ENCODE measurements around the gene RPL23.

The RPL23 gene

GRCh38 chr17:38853292-38854219 is at the start of gene RPL23:
RPL23 (minus strand) TSS chr17:38853721; CDS start chr17:38853710, 11 bp downstream.
- no peaks in the 10 kb centered on the region for H3K9me3 ChIP-seq (ENCODE audit: low read depth, low read length)
- H3K9ac ChIP-seq (ENCODE audit: insufficient read length): peak within 1 kb of the TSS; percentile 99
- peak within 1 kb of the TSS; percentile 98 for H3K27ac ChIP-seq
- H3K4me3 ChIP-seq: peak within 1 kb of the TSS; percentile 91
- TF ChIP-seq EZH2 (IDR thresholded peaks at IDR 0.05): no peak
- TF ChIP-seq FOXP2 (optimal IDR thresholded peaks at IDR 0.05; ENCODE audit: control extremely low read depth, extremely low read length, insufficient read depth): peak; percentile 93
- TF ChIP-seq POLR2AphosphoS5 (IDR thresholded peaks at IDR 0.05; ENCODE audit: borderline replicate concordance, low read depth, low read length): peak; percentile 99
- H3K36me3 ChIP-seq (ENCODE audit: insufficient read depth, low read length): peaks cover 47% of the 10 kb centered on the region
- DNase-seq (ENCODE audit: low read depth, low spot score): peak; percentile 95

- Histone ChIP-seq H3K36me3 (ENCODE audit: insufficient read depth, low read length) (peaks cover 35% of the 10 kb centered on the region), H3K27ac (0 out of 2 replicates have a peak overlapping the region, but pooled peaks have one; percentile 36), H3K9ac (ENCODE audit: insufficient read length) (no peak overlapping the region), H3K9me3 (ENCODE audit: low read depth, low read length) (no peaks in the 10 kb centered on the region), H3K4me3 (no peak overlapping the region)
- DNase-seq (ENCODE audit: low read depth, low spot score): no peak
- TF ChIP-seq FOXP2 (optimal IDR thresholded peaks at IDR 0.05; ENCODE audit: control extremely low read depth, extremely low read length, insufficient read depth) (no peak), POLR2AphosphoS5 (IDR thresholded peaks at IDR 0.05; ENCODE audit: borderline replicate concordance, low read depth, low read length) (no peak), EZH2 (IDR thresholded peaks at IDR 0.05) (no peak)
These were observed 47.6 kb upstream of the RPL23 start for GRCh38 chr17:38900978-38901656.

GRCh38 chr17:38899421-38899820 is 45.9 kb upstream of the RPL23 start:
- Histone ChIP-seq H3K36me3 (ENCODE audit: insufficient read depth, low read length) (peaks cover 32% of the 10 kb centered on the region), H3K4me3 (no peak overlapping the region), H3K9me3 (ENCODE audit: low read depth, low read length) (no peaks in the 10 kb centered on the region), H3K27ac (no peak overlapping the region), H3K9ac (ENCODE audit: insufficient read length) (no peak overlapping the region)
- no peak for DNase-seq (ENCODE audit: low read depth, low spot score)
- TF ChIP-seq POLR2AphosphoS5 (IDR thresholded peaks at IDR 0.05; ENCODE audit: borderline replicate concordance, low read depth, low read length): no peak
- no peak for TF ChIP-seq FOXP2 (optimal IDR thresholded peaks at IDR 0.05; ENCODE audit: control extremely low read depth, extremely low read length, insufficient read depth)
- TF ChIP-seq EZH2 (IDR thresholded peaks at IDR 0.05): no peak

GRCh38 chr17:38898812-38899348 is 45.4 kb upstream of the RPL23 start:
- no peak for DNase-seq (ENCODE audit: low read depth, low spot score)
- H3K9me3 ChIP-seq (ENCODE audit: low read depth, low read length): no peaks in the 10 kb centered on the region
- H3K9ac ChIP-seq (ENCODE audit: insufficient read length): no peak overlapping the region
- no peak overlapping the region for H3K27ac ChIP-seq
- TF ChIP-seq POLR2AphosphoS5 (IDR thresholded peaks at IDR 0.05; ENCODE audit: borderline replicate concordance, low read depth, low read length) (no peak), FOXP2 (optimal IDR thresholded peaks at IDR 0.05; ENCODE audit: control extremely low read depth, extremely low read length, insufficient read depth) (no peak), EZH2 (IDR thresholded peaks at IDR 0.05) (no peak)
- H3K36me3 ChIP-seq (ENCODE audit: insufficient read depth, low read length): peaks cover 34% of the 10 kb centered on the region
- H3K4me3 ChIP-seq: no peak overlapping the region

- H3K36me3 ChIP-seq (ENCODE audit: insufficient read depth, low read length): peaks cover 32% of the 10 kb centered on the region
- no peaks in the 10 kb centered on the region for H3K9me3 ChIP-seq (ENCODE audit: low read depth, low read length)
- H3K27ac ChIP-seq: no peak overlapping the region
- TF ChIP-seq FOXP2 (optimal IDR thresholded peaks at IDR 0.05; ENCODE audit: control extremely low read depth, extremely low read length, insufficient read depth): no peak
- no peak for TF ChIP-seq EZH2 (IDR thresholded peaks at IDR 0.05)
- TF ChIP-seq POLR2AphosphoS5 (IDR thresholded peaks at IDR 0.05; ENCODE audit: borderline replicate concordance, low read depth, low read length): no peak
- no peak overlapping the region for H3K9ac ChIP-seq (ENCODE audit: insufficient read length)
- H3K4me3 ChIP-seq: no peak overlapping the region
- DNase-seq (ENCODE audit: low read depth, low spot score): no peak
These were observed 44.8 kb upstream of the RPL23 start for GRCh38 chr17:38898291-38898679.

GRCh38 chr17:38897671-38898290 is 44.3 kb upstream of the RPL23 start:
- H3K9me3 ChIP-seq (ENCODE audit: low read depth, low read length): no peaks in the 10 kb centered on the region
- no peak overlapping the region for H3K4me3 ChIP-seq
- no peak for DNase-seq (ENCODE audit: low read depth, low spot score)
- no peak for TF ChIP-seq FOXP2 (optimal IDR thresholded peaks at IDR 0.05; ENCODE audit: control extremely low read depth, extremely low read length, insufficient read depth)
- no peak for TF ChIP-seq POLR2AphosphoS5 (IDR thresholded peaks at IDR 0.05; ENCODE audit: borderline replicate concordance, low read depth, low read length)
- TF ChIP-seq EZH2 (IDR thresholded peaks at IDR 0.05): no peak
- H3K27ac ChIP-seq: no peak overlapping the region
- H3K36me3 ChIP-seq (ENCODE audit: insufficient read depth, low read length): peaks cover 32% of the 10 kb centered on the region; the same call in 1 of the 2 replicates
- H3K9ac ChIP-seq (ENCODE audit: insufficient read length): no peak overlapping the region

GRCh38 chr17:38897176-38897575 is 43.7 kb upstream of the RPL23 start:
- H3K36me3 ChIP-seq (ENCODE audit: insufficient read depth, low read length): peaks cover 38% of the 10 kb centered on the region; the same call in 1 of the 2 replicates
- DNase-seq (ENCODE audit: low read depth, low spot score): no peak
- TF ChIP-seq FOXP2 (optimal IDR thresholded peaks at IDR 0.05; ENCODE audit: control extremely low read depth, extremely low read length, insufficient read depth) (no peak), EZH2 (IDR thresholded peaks at IDR 0.05) (no peak), POLR2AphosphoS5 (IDR thresholded peaks at IDR 0.05; ENCODE audit: borderline replicate concordance, low read depth, low read length) (no peak)
- H3K9me3 ChIP-seq (ENCODE audit: low read depth, low read length): no peaks in the 10 kb centered on the region
- H3K27ac ChIP-seq: no peak overlapping the region
- H3K9ac ChIP-seq (ENCODE audit: insufficient read length): no peak overlapping the region
- no peak overlapping the region for H3K4me3 ChIP-seq
